Measurements from ENCODE around the gene TAPBPL. TPM values are rescaled to one million over a fixed set of nuclear protein-coding genes. Genes with fewer than 3 reads are reported as not detected.

The TAPBPL gene
- polyA plus RNA-seq, 1 of the 3 experiments (the other 2 are of a cell fraction): 24.1 TPM

GRCh38 chr12:6493497-6494257, 41.8 kb downstream of the TAPBPL start, which contains the start of gene NCAPD2 (continued):
- TF ChIP-seq CTCF (IDR thresholded peaks at IDR 0.05) (peak; percentile 37), ELF1 (IDR thresholded peaks at IDR 0.05) (0 out of 2 replicates have a peak, but pooled peaks have one; percentile 2), JUND (IDR thresholded peaks at IDR 0.05) (no peak), PBX3 (IDR thresholded peaks at IDR 0.05) (peak; percentile 50), TAF1 (IDR thresholded peaks at IDR 0.05; ENCODE audit: borderline replicate concordance, low read depth, low read length) (peak; percentile 75), USF1 (IDR thresholded peaks at IDR 0.05; ENCODE audit: borderline replicate concordance, low read depth) (0 out of 2 replicates have a peak, but pooled peaks have one; percentile 5), USF2 (IDR thresholded peaks at IDR 0.05; ENCODE audit: borderline replicate concordance, low read depth, low read length) (no peak), FOXM1 (IDR thresholded peaks at IDR 0.05; ENCODE audit: low read depth) (peak; percentile 65; the same call in 1 of the 2 replicates)

- Histone ChIP-seq H3K4me1 (ENCODE audit: control insufficient read depth in 1 of 2, insufficient read depth in 2 of 2, low read depth in 1 of 2, low read length in 1 of 2) (peaks cover 13 to 18% of the 10 kb centered on the region in 2 experiments; a peak in 3 of 4 replicates), H4K20me1 (ENCODE audit: insufficient read depth) (no peaks in the 10 kb centered on the region), H3K4me2 (peak overlapping the region; percentile 99), H3K9me2 (no peaks in the 10 kb centered on the region), H2AFZ (ENCODE audit: low read depth) (peak overlapping the region; percentile 39; the same call in 1 of the 2 replicates), H3K9ac (peak overlapping the region; percentile 97), H3K4me3 (ENCODE audit: low read depth in 2 of 2, low read length in 1 of 2) (peak overlapping the region; percentile 81 to 97), H3K79me2 (ENCODE audit: insufficient read depth) (peaks cover 64% of the 10 kb centered on the region), H3K27ac (ENCODE audit: low read depth in 2 of 2, low read length in 1 of 2) (peak overlapping the region; percentile 76 to 99), H3K36me3 (replicated peaks in 1 of 2; ENCODE audit: control insufficient read depth in 1 of 2, insufficient read depth in 2 of 2, low read length in 1 of 2) (peaks cover 15 to 43% of the 10 kb centered on the region in 2 experiments), H3K27me3 (ENCODE audit: insufficient read depth) (no peaks in the 10 kb centered on the region), H3K9me3 (no peaks in the 10 kb centered on the region), H3F3A (replicated peaks; ENCODE audit: insufficient read depth) (peaks cover 8% of the 10 kb centered on the region)
- DNase-seq: peak; percentile 37
- TF ChIP-seq YY1 (IDR thresholded peaks at IDR 0.05; ENCODE audit: low read depth): no peak
- no peak for TF ChIP-seq TCF12 (IDR thresholded peaks at IDR 0.05)
- TF ChIP-seq NRF1 (IDR thresholded peaks at IDR 0.05; ENCODE audit: low read depth, low read length): no peak
- TF ChIP-seq CTCF (IDR thresholded peaks at IDR 0.05): peak; percentile 18
- TF ChIP-seq EP300 (IDR thresholded peaks at IDR 0.05; ENCODE audit: borderline replicate concordance in 1 of 2, low read depth in 1 of 2, low read length in 1 of 2): no peak
- TF ChIP-seq USF1 (IDR thresholded peaks at IDR 0.05; ENCODE audit: borderline replicate concordance, low read depth): no peak
- CTCF ChIA-PET: no interaction called here
- POLR2A ChIA-PET: no interaction called here
- WGBS (ENCODE audit: low lambda C conversion rate): under 1% methylated on average over 14 of the region's 14 CpGs
These were observed 42.5 kb downstream of the TAPBPL start for GRCh38 chr12:6494258-6494743.

All from SK-N-SH (cell line).